ENCODE measurements around the gene ARHGEF10L. TPM values are rescaled to one million over a fixed set of nuclear protein-coding genes. Genes with fewer than 3 reads are reported as not detected.

ARHGEF10L gene
- total RNA-seq, 1 donor from 2014 or later = 57.9 TPM

DNA sequence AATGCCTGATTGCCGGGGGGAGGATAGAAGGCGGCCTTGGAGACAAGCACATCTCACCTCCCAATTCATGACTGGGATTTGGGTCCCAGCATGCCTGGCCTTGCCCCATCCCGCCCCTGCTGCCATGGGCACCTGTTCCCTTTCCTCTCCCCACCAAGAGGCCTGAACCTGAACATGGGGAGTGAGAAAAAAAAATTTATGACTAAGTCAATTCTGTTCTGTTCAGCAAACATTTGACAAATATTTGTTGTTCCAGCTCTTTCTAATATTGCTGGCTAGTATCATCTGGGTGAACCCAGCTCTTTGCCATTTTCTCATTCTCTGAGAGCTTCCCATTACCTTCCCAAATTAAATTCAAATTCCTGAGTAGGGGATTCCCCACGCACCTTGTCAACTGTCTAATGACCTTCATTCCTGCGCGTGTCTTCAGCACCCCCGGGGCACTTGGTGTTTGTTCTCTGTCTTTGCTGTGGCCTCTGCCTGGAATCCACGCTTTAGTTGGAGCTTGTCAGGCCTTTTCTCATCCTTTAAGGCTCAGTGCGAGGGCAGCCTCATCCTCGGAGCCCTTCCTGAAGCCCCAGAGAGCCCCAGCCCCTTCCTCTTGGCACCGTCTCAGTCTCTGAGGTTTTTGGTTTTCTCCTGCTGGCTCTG, 42.8 kb downstream of the ARHGEF10L start:
- Histone ChIP-seq H3K36me3 (no peaks in the 10 kb centered on the region), H3K4me3 (no peak overlapping the region), H3K27me3 (ENCODE audit: low read depth) (no peaks in the 10 kb centered on the region), H3K9me3 (no peaks in the 10 kb centered on the region), H3K27ac (no peak overlapping the region), H3K4me1 (peaks cover 21% of the 10 kb centered on the region)
- no peak for DNase-seq
- TF ChIP-seq, protein P1, sequence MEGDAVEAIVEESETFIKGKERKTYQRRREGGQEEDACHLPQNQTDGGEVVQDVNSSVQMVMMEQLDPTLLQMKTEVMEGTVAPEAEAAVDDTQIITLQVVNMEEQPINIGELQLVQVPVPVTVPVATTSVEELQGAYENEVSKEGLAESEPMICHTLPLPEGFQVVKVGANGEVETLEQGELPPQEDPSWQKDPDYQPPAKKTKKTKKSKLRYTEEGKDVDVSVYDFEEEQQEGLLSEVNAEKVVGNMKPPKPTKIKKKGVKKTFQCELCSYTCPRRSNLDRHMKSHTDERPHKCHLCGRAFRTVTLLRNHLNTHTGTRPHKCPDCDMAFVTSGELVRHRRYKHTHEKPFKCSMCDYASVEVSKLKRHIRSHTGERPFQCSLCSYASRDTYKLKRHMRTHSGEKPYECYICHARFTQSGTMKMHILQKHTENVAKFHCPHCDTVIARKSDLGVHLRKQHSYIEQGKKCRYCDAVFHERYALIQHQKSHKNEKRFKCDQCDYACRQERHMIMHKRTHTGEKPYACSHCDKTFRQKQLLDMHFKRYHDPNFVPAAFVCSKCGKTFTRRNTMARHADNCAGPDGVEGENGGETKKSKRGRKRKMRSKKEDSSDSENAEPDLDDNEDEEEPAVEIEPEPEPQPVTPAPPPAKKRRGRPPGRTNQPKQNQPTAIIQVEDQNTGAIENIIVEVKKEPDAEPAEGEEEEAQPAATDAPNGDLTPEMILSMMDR (IDR thresholded peaks at IDR 0.05) = no peak
- no peak for ATAC-seq
- intact Hi-C loops (cut with DNase I) = no loop called here

DNA sequence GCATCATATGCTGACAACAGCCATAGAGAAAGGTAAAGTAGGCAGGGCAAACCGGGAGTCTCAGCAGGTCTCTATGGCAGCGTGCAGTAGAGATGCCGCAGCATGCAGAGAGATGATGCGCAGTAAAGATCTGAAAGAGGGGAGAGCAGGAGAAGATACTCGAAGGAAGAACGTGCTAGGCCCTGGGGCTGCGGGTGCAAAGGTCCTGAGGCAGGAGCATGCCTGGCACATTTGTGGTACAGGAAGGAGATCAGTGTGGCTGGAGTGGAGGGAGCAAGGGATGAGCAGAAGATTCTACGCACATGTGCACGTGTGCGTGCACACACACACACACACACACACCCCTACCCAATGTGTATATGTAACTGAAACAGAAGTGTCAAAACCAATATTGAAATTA, 45.0 kb downstream of the ARHGEF10L start:
- Histone ChIP-seq H3K4me3 (no peak overlapping the region), H3K27ac (no peak overlapping the region), H3K9me3 (no peaks in the 10 kb centered on the region), H3K36me3 (no peaks in the 10 kb centered on the region), H3K27me3 (ENCODE audit: low read depth) (no peaks in the 10 kb centered on the region), H3K4me1 (peaks cover 41% of the 10 kb centered on the region)
- TF ChIP-seq, protein P1 (IDR thresholded peaks at IDR 0.05) = no peak
- ATAC-seq = no peak
- intact Hi-C loops (cut with DNase I) = no loop called here
- DNase-seq = no peak

DNA sequence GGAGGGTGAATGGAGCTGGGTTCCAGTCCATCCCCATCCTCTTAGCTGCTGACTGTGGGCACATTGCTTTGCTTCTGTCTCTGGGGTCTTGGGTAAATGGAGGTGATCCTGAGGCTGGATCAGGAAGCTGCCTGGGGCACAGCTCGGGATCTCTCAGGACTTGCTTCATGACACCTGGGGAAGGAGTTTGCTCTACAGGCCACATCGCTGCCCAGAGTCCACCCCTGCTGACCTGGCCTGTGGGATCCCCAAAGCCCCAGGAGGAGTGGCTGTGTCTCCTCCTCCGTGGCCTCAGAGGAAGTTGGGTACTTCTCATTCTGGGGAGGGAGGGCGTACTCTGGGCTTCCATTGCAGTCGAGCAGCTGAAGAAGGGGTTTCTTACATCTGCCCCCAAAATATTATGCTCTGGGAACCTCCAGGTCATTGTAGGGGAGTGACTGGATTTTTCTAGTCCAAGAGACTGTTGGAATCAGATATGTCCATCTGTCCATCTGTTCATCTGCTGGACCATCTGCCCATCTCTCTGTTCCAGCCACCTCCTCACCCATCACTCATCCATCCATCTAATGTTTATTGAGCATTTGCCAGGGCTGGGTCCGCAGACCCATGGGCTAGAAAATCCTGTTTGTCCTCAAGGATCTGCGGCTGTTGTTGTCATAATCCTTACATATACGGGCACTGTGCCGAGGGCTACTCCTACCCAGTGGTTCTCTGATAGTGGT, 45.9 kb downstream of the ARHGEF10L start:
- H3K27ac ChIP-seq = no peak overlapping the region
- ATAC-seq = no peak
- intact Hi-C loops (cut with DNase I) = no loop called here

DNA sequence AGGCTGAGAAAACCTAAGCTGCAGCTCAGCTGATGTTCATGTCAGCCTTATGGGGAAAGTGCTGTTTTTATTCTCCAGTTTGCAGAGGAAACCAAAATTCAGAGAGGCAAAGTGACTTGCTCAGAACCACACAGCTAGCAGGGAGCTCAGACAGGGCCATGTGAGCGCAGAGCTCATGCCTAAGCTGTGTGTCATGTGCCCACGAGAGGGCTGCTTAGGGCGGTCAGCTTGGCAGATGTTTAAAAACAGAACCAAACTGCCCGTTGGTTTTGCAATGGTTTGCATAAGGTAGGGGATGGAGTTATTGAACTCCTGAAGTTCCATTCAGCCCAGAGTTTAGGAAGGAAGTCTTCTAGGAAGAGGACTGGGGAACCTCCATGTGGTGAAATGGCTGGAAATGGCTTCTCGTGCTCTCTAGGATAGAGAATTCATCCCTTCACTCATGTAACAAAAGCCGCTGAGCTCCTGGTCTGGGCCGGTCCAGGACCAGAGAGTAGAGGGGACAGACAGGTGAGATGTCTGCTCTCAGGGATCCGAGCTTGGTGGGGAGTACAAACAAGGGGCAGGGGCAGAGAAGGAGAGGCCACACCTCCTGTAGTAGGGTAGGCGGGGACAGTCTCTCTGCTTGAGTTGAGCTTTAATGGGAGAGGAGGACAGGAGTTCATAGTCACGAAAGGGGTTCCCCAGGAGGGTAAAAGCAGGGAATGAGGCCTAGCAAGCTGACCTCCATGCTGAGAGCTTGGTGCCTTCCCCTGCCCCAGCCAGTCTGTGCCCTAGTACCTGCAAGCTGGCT, 46.9 kb downstream of the ARHGEF10L start:
- Histone ChIP-seq H3K27ac (no peak overlapping the region), H3K4me3 (no peak overlapping the region), H3K36me3 (no peaks in the 10 kb centered on the region), H3K9me3 (no peaks in the 10 kb centered on the region), H3K4me1 (peaks cover 43% of the 10 kb centered on the region), H3K27me3 (ENCODE audit: low read depth) (no peaks in the 10 kb centered on the region)
- ATAC-seq = peak; percentile 51 to 52
- intact Hi-C loops (cut with DNase I) = no loop called here
- DNase-seq = no peak
- TF ChIP-seq, protein P1 (IDR thresholded peaks at IDR 0.05) = no peak

More for the DNA sequence above, 45.9 kb downstream of the ARHGEF10L start:
- Histone ChIP-seq H3K36me3 (no peaks in the 10 kb centered on the region), H3K4me1 (peaks cover 43% of the 10 kb centered on the region), H3K4me3 (no peak overlapping the region), H3K9me3 (no peaks in the 10 kb centered on the region), H3K27me3 (ENCODE audit: low read depth) (no peaks in the 10 kb centered on the region)
- DNase-seq = no peak
- TF ChIP-seq, protein P1 (IDR thresholded peaks at IDR 0.05) = no peak

DNA sequence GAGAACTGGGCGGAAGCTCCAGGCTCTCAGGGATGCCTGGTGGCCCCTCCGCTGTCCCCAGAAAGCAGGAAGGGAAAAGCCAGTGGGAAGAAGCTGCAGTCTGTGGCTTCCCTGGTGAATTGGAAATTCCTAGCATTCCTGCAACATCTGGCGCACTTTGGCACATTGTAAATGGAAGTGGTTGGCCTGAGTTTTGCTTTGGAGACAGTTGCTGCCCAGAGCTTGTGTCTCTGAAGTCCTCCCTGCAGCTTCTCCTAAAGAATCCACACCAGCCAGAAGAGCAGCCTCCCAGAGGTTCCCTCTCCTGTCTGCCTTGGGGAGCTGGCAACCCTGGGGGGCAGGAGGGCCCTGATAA, 48.2 kb downstream of the ARHGEF10L start:
- Histone ChIP-seq H3K4me1 (peaks cover 43% of the 10 kb centered on the region), H3K4me3 (no peak overlapping the region), H3K27ac (peak overlapping the region; percentile 70), H3K9me3 (no peaks in the 10 kb centered on the region), H3K36me3 (no peaks in the 10 kb centered on the region), H3K27me3 (ENCODE audit: low read depth) (no peaks in the 10 kb centered on the region)
- intact Hi-C loops (cut with DNase I) = no loop called here
- ATAC-seq (peak; percentile 13 to 23), DNase-seq (no peak)
- TF ChIP-seq, protein P1 (IDR thresholded peaks at IDR 0.05) = no peak

Data from lower lobe of right lung (tissue), 2 donors.